ENCODE data around the gene TYMP.

The TYMP gene

GRCh38 chr22:50529897-50530579 is at the start of gene TYMP:
Gene TYMP, minus strand, starts transcription at chr22:50530012. Its CDS starts 303 bp downstream, at chr22:50529709.
- in situ Hi-C loops (cut with HindIII; ENCODE audit: low sequenced_read_pairs): no loop called here
- no peak for DNase-seq (ENCODE audit: low read depth)

GRCh38 chr22:50578776-50579310 is 49.0 kb upstream of the TYMP start:
- no peak overlapping the region for H3K4me3 ChIP-seq (ENCODE audit: low read depth, low read length)
- TF ChIP-seq, protein P1, sequence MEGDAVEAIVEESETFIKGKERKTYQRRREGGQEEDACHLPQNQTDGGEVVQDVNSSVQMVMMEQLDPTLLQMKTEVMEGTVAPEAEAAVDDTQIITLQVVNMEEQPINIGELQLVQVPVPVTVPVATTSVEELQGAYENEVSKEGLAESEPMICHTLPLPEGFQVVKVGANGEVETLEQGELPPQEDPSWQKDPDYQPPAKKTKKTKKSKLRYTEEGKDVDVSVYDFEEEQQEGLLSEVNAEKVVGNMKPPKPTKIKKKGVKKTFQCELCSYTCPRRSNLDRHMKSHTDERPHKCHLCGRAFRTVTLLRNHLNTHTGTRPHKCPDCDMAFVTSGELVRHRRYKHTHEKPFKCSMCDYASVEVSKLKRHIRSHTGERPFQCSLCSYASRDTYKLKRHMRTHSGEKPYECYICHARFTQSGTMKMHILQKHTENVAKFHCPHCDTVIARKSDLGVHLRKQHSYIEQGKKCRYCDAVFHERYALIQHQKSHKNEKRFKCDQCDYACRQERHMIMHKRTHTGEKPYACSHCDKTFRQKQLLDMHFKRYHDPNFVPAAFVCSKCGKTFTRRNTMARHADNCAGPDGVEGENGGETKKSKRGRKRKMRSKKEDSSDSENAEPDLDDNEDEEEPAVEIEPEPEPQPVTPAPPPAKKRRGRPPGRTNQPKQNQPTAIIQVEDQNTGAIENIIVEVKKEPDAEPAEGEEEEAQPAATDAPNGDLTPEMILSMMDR (IDR thresholded peaks at IDR 0.05; ENCODE audit: low read depth, low read length, missing control alignments): no peak
- DNase-seq (ENCODE audit: low read depth): no peak
- in situ Hi-C loops (cut with HindIII; ENCODE audit: low sequenced_read_pairs): loop anchor here (5.0 kb wide), 1 partner anchor 48 kb away; the partner anchor contains the start of gene ARSA

More at GRCh38 chr22:50529897-50530579, at the start of gene TYMP:
- H3K4me3 ChIP-seq (ENCODE audit: low read depth, low read length): peak within 1 kb of the TSS; percentile 20
- TF ChIP-seq, protein P1 (IDR thresholded peaks at IDR 0.05; ENCODE audit: low read depth, low read length, missing control alignments): no peak

DNA sequence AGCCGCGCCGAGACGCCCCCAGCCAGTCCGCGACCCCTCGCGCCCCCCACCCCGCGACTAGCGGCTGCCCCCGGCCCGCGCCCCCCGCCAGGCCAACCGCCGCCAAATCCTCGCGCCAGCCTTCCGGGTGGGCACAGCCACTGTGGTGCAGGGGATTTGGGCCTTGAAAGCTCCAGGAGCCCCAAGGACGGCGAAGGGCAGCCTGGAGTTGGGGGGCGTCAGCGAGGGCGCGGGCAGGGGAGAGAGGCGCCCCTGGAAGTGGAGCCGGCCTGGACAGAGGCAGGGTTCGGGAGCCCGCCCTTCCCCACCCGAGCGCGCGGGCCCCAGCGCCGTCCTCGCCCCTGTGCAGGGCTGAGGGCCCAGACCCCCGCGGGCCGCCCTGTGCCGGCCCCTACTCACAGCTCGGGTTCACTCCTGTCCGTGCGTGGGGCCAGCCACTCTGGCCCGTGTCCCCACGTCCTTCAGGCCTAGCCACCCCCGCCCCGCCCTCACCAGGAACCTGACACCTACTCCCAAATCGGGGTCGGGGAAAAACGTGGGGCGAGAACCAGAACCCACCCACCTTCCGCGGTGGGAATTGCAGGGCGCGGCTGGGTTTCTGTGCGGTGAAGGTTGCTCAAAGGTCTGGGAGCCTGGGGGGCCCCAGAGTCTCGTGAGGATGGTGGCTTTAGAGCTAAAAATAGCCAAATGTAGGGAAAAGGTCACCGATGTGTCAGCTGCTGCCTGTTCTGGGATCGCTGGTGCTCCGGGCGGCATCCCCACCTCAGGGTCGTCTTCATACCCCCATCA is 48.4 kb upstream of the TYMP start, which contains the start of gene CPT1B:
CPT1B (minus strand) TSS at position 441 of the 789 bp plus-strand sequence. CDS start 512 bp downstream, outside the sequence.
- no peak within 1 kb of the TSS for H3K4me3 ChIP-seq (ENCODE audit: low read depth, low read length)

GRCh38 chr22:50577697-50577986 is 47.8 kb upstream of the TYMP start:
- in situ Hi-C loops (cut with HindIII; ENCODE audit: low sequenced_read_pairs): loop anchor here (5.0 kb wide), 1 partner anchor 50 kb away; the partner anchor contains the start of gene ARSA
- no peak overlapping the region for H3K4me3 ChIP-seq (ENCODE audit: low read depth, low read length)
- TF ChIP-seq, protein P1 (IDR thresholded peaks at IDR 0.05; ENCODE audit: low read depth, low read length, missing control alignments): no peak
- no peak for DNase-seq (ENCODE audit: low read depth)

More for the DNA sequence above, 48.4 kb upstream of the TYMP start, which contains the start of gene CPT1B:
- no peak for DNase-seq (ENCODE audit: low read depth)
- TF ChIP-seq, protein P1 (IDR thresholded peaks at IDR 0.05; ENCODE audit: low read depth, low read length, missing control alignments): no peak
- in situ Hi-C loops (cut with HindIII; ENCODE audit: low sequenced_read_pairs): loop anchor here (5.0 kb wide), 1 partner anchor 49 kb away; the partner anchor contains the start of gene ARSA

DNA sequence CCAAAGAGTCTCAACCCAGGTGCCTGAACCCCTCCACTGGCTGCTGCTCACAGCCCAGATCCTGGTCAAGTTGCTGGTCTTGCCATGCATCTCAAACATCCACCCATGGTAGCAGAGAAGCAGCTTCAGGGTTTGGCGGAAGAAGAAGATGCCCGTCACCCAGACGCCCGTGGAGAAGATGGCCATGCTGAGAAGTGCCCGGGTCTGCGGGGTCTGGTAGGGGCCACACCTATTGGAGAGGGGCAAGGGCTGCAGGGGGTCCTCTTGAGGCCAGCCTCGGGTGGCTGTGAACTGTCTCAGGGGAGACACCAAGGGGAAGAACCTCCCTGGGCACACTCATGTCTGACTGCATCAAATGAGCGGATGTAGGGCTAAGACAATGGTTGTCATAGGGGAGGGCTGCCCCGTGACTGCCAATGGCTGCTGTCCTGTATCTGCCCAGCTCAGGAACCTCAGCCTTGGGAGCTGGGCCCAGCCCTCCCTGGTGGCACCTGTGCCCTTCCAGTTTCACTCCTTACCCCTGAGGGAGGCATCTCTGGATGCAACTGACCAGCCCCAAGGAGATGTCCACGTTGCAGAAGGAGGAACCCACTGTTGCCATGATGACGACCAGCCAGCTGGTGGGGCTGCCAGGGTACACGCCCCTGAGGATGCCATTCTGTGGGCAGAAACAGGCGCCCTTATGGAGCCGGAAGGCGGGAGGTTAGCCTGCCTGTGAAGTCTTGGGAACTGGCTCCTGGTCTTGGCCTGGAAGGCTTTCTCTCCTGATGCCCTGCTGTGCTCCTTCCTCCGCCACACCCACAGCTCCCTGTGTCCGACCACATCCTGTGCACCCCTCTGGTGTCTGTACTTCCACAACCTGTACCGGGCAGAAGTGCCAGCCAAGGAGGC is 47.2 kb upstream of the TYMP start:
- in situ Hi-C loops (cut with HindIII; ENCODE audit: low sequenced_read_pairs): loop anchor here (5.0 kb wide), 1 partner anchor 50 kb away; the partner anchor contains the start of gene ARSA
- no peak overlapping the region for H3K4me3 ChIP-seq (ENCODE audit: low read depth, low read length)
- TF ChIP-seq, protein P1 (IDR thresholded peaks at IDR 0.05; ENCODE audit: low read depth, low read length, missing control alignments): no peak
- DNase-seq (ENCODE audit: low read depth): no peak
